ENCODE data around the gene WNT6.
"Not testable (repeated sequence)": the region's sequence is repeated elsewhere in the genome, so short reads cannot be mapped to it uniquely, and the experiment has no call there.

Gene WNT6

GRCh38 chr2:218833023-218833609 lies 26.5 kb upstream of the WNT6 start:
- no peak overlapping the region for H3K4me3 ChIP-seq (replicated peaks; ENCODE audit: low read depth, low read length)
- DNase-seq (ENCODE audit: low read depth), result no peak
- TF ChIP-seq CTCF (IDR thresholded peaks at IDR 0.05; ENCODE audit: low read length, missing control alignments), result no peak

- no peak for DNase-seq (ENCODE audit: low read depth)
- TF ChIP-seq CTCF (IDR thresholded peaks at IDR 0.05; ENCODE audit: low read length, missing control alignments), result no peak
- H3K4me3 ChIP-seq (replicated peaks; ENCODE audit: low read depth, low read length), result no peak overlapping the region
Measured at GRCh38 chr2:218834685-218835084, 24.9 kb upstream of the WNT6 start.

GRCh38 chr2:218837495-218837894 lies 22.1 kb upstream of the WNT6 start:
- no peak for DNase-seq (ENCODE audit: low read depth)
- H3K4me3 ChIP-seq (replicated peaks; ENCODE audit: low read depth, low read length), result no peak overlapping the region
- TF ChIP-seq CTCF (IDR thresholded peaks at IDR 0.05; ENCODE audit: low read length, missing control alignments), result no peak

- no peak overlapping the region for H3K4me3 ChIP-seq (replicated peaks; ENCODE audit: low read depth, low read length)
- no peak for TF ChIP-seq CTCF (IDR thresholded peaks at IDR 0.05; ENCODE audit: low read length, missing control alignments)
- peak; percentile 88 for DNase-seq (ENCODE audit: low read depth)
Measured at GRCh38 chr2:218839430-218839829, 20.2 kb upstream of the WNT6 start.

- H3K4me3 ChIP-seq (replicated peaks; ENCODE audit: low read depth, low read length), result no peak overlapping the region
- no peak for TF ChIP-seq CTCF (IDR thresholded peaks at IDR 0.05; ENCODE audit: low read length, missing control alignments)
- DNase-seq (ENCODE audit: low read depth), result peak; percentile 14
Measured at GRCh38 chr2:218839888-218840287, 19.7 kb upstream of the WNT6 start.

GRCh38 chr2:218844334-218844733 lies 15.3 kb upstream of the WNT6 start:
- not testable (repeated sequence) for DNase-seq (ENCODE audit: low read depth)

GRCh38 chr2:218846963-218847362 lies 12.6 kb upstream of the WNT6 start:
- DNase-seq (ENCODE audit: low read depth); H3K4me3 ChIP-seq (replicated peaks; ENCODE audit: low read depth, low read length): not testable (repeated sequence)

More at GRCh38 chr2:218844334-218844733, 15.3 kb upstream of the WNT6 start:
- not testable (repeated sequence) for H3K4me3 ChIP-seq (replicated peaks; ENCODE audit: low read depth, low read length)

GRCh38 chr2:218849721-218850120 lies 9.9 kb upstream of the WNT6 start:
- DNase-seq (ENCODE audit: low read depth), result no peak
- TF ChIP-seq CTCF (IDR thresholded peaks at IDR 0.05; ENCODE audit: low read length, missing control alignments), result no peak
- H3K4me3 ChIP-seq (replicated peaks; ENCODE audit: low read depth, low read length), result no peak overlapping the region

Data from fibroblast of pulmonary artery (primary cell).